ENCODE data around the gene ZNF577.
"Not testable (repeated sequence)": the region's sequence is repeated elsewhere in the genome, so short reads cannot be mapped to it uniquely, and the experiment has no call there.

DNA sequence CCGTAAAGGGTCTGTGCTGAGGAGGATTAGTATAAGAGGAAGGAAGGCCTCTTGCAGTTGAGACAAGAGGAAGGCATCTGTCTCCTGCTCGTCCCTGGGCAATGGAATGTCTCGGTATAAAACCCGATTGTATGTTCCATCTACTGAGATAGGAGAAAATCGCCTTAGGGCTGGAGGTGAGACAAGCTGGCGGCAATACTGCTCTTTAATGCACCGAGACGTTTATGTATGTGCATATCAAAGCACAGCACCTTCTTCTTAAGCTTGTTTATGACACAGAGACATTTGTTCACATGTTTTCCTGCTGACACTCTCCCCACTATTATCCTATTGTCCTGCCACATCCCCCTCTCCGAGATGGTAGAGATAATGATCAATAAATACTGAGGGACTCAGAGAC lies 18.4 kb upstream of the ZNF577 start:
- not testable (repeated sequence) for TF ChIP-seq EZH2 (IDR thresholded peaks at IDR 0.05); POLR2AphosphoS5 (IDR thresholded peaks at IDR 0.05; ENCODE audit: borderline replicate concordance, low read depth, low read length)
